K562 (cell line): Measurements from ENCODE around the gene RAB31. TPM values are rescaled to one million over a fixed set of nuclear protein-coding genes. Genes with fewer than 3 reads are reported as not detected.
A peak's percentile ranks its signal among the peaks of the same experiment; 100 is the strongest.

Source experiments
- ATAC-seq: fragments of 200-7000 bp; cut with Tn5 transposase; 3 replicates; pipeline ENCODE4 v1.9.1; 2020; ENCODE audit warnings: moderate library complexity
- BruUV-seq: library from RNA; stranded (reverse); fragments of 400-500 nt; replicated peaks from 2 replicates; lab custom pipeline; 2021; lab: Mats Ljungman, UMichigan
- CTCF ChIA-PET: fragments of 300-600 bp; formaldehyde crosslinking; extraction: SDS; loops from one replicate; lab custom pipeline; 2021; ENCODE audit warnings: low intra/inter-chr PET ratio; lab: Yijun Ruan, JAX
- POLR2A ChIA-PET: fragments of 300-600, 350-650 bp; sonication (Branson Sonifier 250); formaldehyde crosslinking; extraction: SDS; loops from one replicate; lab custom pipeline; 2021; ENCODE audit warnings: antibody characterized with exemption, inconsistent platforms; lab: Yijun Ruan, JAX
- DNase-seq, 4 experiments: peaks; one replicate each; pipeline versions ENCODE4 v3.0.0 to v3.0.0-alpha.2; 2011 to 2018; ENCODE audit warnings: low spot score in 3 of 4, mixed read lengths in 3 of 4; ENCODE audit errors: extremely low read depth in 1 of 4
- FAIRE-seq: peaks from 2 replicates; lab custom pipeline; 2011; peaks lifted over from hg19 to GRCh38; lab: Jason Lieb, UNC
- H2AFZ ChIP-seq: 2 replicates; pipeline ENCODE4 v1.6.0; 2011; ENCODE audit warnings: low read depth, low read length, control low read depth, inconsistent platforms
- H3K27ac ChIP-seq: fragments of 200-600 bp; 3 replicates; pipeline ENCODE4 v1.8.0; 2011; ENCODE audit warnings: low read depth, mild to moderate bottlenecking, control low read depth, inconsistent platforms, low read length, moderate library complexity, mixed read lengths; ENCODE audit errors: extremely low read depth
- H3K27me3 ChIP-seq, 2 experiments: fragments of 300-600 bp in 1 of 2; 2 replicates in 1 of 2; 3 replicates in 1 of 2; pipeline versions ENCODE4 v1.6.0 to v1.8.0; 2011; ENCODE audit warnings: inconsistent platforms in 2 of 2, low read length in 2 of 2, mild to moderate bottlenecking in 1 of 2, mixed read lengths in 1 of 2, moderate library complexity in 1 of 2; ENCODE audit not compliant: control insufficient read depth in 2 of 2, insufficient read depth in 2 of 2
- H3K36me3 ChIP-seq: fragments of 300-600 bp; 3 replicates; pipeline ENCODE4 v1.8.0; 2011; ENCODE audit warnings: mild to moderate bottlenecking, low read length, inconsistent platforms; ENCODE audit not compliant: control insufficient read depth, insufficient read depth
- H3K4me1 ChIP-seq, 2 experiments: fragments of 200-600 bp in 1 of 2; replicated peaks in 1 of 2; 2 replicates in 1 of 2; 3 replicates in 1 of 2; pipeline versions ENCODE4 v1.5.1 to v1.8.0; 2011; ENCODE audit warnings: inconsistent platforms in 2 of 2, low read length in 2 of 2, mild to moderate bottlenecking in 1 of 2, mixed read lengths in 1 of 2, moderate library complexity in 1 of 2; ENCODE audit not compliant: control insufficient read depth in 2 of 2, insufficient read depth in 2 of 2
- H3K4me2 ChIP-seq: 2 replicates; pipeline ENCODE4 v1.6.1; 2011; ENCODE audit warnings: low read length, control low read depth, inconsistent platforms, mixed read lengths; ENCODE audit not compliant: insufficient read depth
- H3K4me3 ChIP-seq: fragments of 200-600 bp; sonication (generic), shearing (Covaris generic); 2 replicates; pipeline ENCODE4 v1.5.1; 2016; ENCODE audit warnings: control low read depth, inconsistent platforms
- H3K79me2 ChIP-seq: fragments of 200-600 bp; 3 replicates; pipeline ENCODE4 v1.8.0; 2011; ENCODE audit warnings: low read length, inconsistent platforms; ENCODE audit not compliant: control insufficient read depth, insufficient read depth
- H3K9ac ChIP-seq, 2 experiments: 2 replicates each; pipeline versions ENCODE4 v1.6.0 to v1.6.1; 2011; ENCODE audit warnings: low read depth in 2 of 2, low read length in 2 of 2, control low read depth in 1 of 2, inconsistent platforms in 1 of 2, mild to moderate bottlenecking in 1 of 2, mixed read lengths in 1 of 2; ENCODE audit not compliant: insufficient read depth in 1 of 2
- H3K9me1 ChIP-seq: one replicate; pipeline ENCODE4 v1.6.0; 2011; ENCODE audit warnings: inconsistent platforms, mild to moderate bottlenecking, low read length, moderate library complexity; ENCODE audit not compliant: control insufficient read depth, insufficient read depth
- H3K9me3 ChIP-seq: replicated peaks from 2 replicates; pipeline ENCODE4 v1.5.1; 2011; ENCODE audit warnings: low read depth, low read length, inconsistent platforms; ENCODE audit not compliant: control insufficient read depth, insufficient read depth
- H4K20me1 ChIP-seq: replicated peaks from 2 replicates; pipeline ENCODE4 v1.6.1; 2011; ENCODE audit warnings: low read length, inconsistent platforms, mixed read lengths; ENCODE audit not compliant: control insufficient read depth, insufficient read depth
- AFF4 ChIP-seq: sonication (generic); formaldehyde crosslinking; IDR thresholded peaks from 2 replicates; pipeline ENCODE4 v1.8.0; 2023; ENCODE audit warnings: mild to moderate bottlenecking, missing genetic modification reagents
- PKNOX1 ChIP-seq: fragments of 450-650 bp; IDR thresholded peaks from 2 replicates; pipeline ENCODE4 v1.6.1; 2016
- WGBS: fragments of 100-300 bp; shearing (Covaris generic); methylation state at CpG from one replicate; pipeline ENCODE4 v1.1.6; 2016; ENCODE audit warnings: low coverage, mixed read lengths; ENCODE audit not compliant: insufficient coverage; ENCODE audit errors: missing lambda C conversion rate; 5-methylcytosine and 5-hydroxymethylcytosine counted together
- in situ Hi-C: fragments of 300-500 bp; cut with MboI; formaldehyde crosslinking; loops from 4 replicates; pipeline ENCODE4 v1.15.0; 2018; ENCODE audit warnings: inconsistent platforms, mixed read lengths
- intact Hi-C: fragments of 100-400 bp; cut with micrococcal nuclease; formaldehyde crosslinking; loops from 2 replicates; pipeline ENCODE4 v1.14.2; 2022
- polyA plus RNA-seq, 8 experiments: library from polyadenylated mRNA; depleted of rRNA in 4 of 8; stranded (reverse) in 5 of 8; unstranded in 3 of 8; fragments of >200 nt; fragmentation: Nextera tagmentation in 2 of 8; fragmentation: Illumina TruSeq in 1 of 8; extraction: Ambion mirVana in 2 of 8; extraction: Trizol in 1 of 8; gene quantifications; 2 replicates each; pipeline versions ENCODE4 v1.2.1 to v1.2.3, GENCODE V29; 2011 to 2014; ENCODE audit warnings: inconsistent platforms in 1 of 8, missing spikeins in 1 of 8
- total RNA-seq, 7 experiments: library from RNA; depleted of rRNA in 6 of 7; stranded (reverse); fragments of >200 nt in 6 of 7; fragmentation: Illumina TruSeq in 2 of 7; extraction: Trizol in 2 of 7; gene quantifications; 2 replicates each; pipeline versions ENCODE4 v1.2.1 to v1.2.3, GENCODE V29; 2011 to 2021; ENCODE audit warnings: low replicate concordance in 1 of 7

Gene RAB31
- total and polyA plus RNA-seq, 9 of the 15 experiments (the other 6 are each of a cell fraction or from before 2014, with no cell fraction given): 20.7 to 70.4 (median 41.3) TPM

GRCh38 chr18:9842448-9842847 is 134.3 kb downstream of the RAB31 start:
- Histone ChIP-seq H3K27ac (no peak overlapping the region), H3K36me3 (peaks cover 18% of the 10 kb centered on the region; the same call in 2 of the 3 replicates), H3K9ac (no peak overlapping the region), H3K9me3 (no peaks in the 10 kb centered on the region), H3K4me3 (no peak overlapping the region), H2AFZ (no peak overlapping the region), H3K27me3 (no peaks in the 10 kb centered on the region), H3K79me2 (no peaks in the 10 kb centered on the region), H3K9me1 (no peaks in the 10 kb centered on the region), H3K4me1 (peaks cover 4 to 18% of the 10 kb centered on the region in 2 experiments), H4K20me1 (no peaks in the 10 kb centered on the region), H3K4me2 (no peak overlapping the region)
- 87% methylated on average over 6 of the region's 6 CpGs for WGBS
- DNase-seq (no peak), ATAC-seq (no peak), FAIRE-seq (no peak)
- BruUV-seq: no TSS peak
- ChIA-PET CTCF (no interaction called here), POLR2A (interaction anchor here (0.5 to 0.9 kb wide), 2 partner anchors 11 to 204 kb away, joined by 3 read pairs; no protein-coding TSS in a partner anchor)
- in situ Hi-C loops: no loop called here
- intact Hi-C loops: no loop called here
- TF ChIP-seq AFF4: no peak
- TF ChIP-seq PKNOX1: 0 out of 2 replicates have a peak, but pooled peaks have one; percentile 14
